ENCODE measurements around the gene CYP2C18.

The CYP2C18 gene

DNA sequence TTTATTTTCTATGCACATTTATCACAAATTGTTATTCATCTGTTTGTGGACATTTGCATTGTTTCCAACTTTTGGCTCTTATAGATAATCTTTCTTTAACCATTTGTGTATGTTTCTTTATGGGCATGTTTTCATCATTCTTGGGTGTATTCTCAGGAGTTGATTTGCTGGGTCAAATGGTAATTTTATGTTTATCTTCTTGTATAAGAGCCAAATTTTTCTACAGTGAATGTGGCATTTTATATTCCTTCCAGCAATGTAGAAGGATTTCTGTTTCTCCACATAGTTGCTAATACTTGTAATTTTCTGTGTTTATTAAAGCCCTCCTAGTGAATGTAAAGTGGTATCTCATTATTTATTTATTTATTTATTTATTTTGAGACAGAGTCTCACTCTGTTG is 100.7 kb downstream of the CYP2C18 start:
- no peak for DNase-seq
- Histone ChIP-seq H3K4me3 (no peak overlapping the region), H3K27me3 (no peaks in the 10 kb centered on the region), H3K27ac (no peak overlapping the region), H3K36me3 (no peaks in the 10 kb centered on the region), H3K4me1 (no peaks in the 10 kb centered on the region), H3K9me3 (no peaks in the 10 kb centered on the region)
- TF ChIP-seq, protein P1, sequence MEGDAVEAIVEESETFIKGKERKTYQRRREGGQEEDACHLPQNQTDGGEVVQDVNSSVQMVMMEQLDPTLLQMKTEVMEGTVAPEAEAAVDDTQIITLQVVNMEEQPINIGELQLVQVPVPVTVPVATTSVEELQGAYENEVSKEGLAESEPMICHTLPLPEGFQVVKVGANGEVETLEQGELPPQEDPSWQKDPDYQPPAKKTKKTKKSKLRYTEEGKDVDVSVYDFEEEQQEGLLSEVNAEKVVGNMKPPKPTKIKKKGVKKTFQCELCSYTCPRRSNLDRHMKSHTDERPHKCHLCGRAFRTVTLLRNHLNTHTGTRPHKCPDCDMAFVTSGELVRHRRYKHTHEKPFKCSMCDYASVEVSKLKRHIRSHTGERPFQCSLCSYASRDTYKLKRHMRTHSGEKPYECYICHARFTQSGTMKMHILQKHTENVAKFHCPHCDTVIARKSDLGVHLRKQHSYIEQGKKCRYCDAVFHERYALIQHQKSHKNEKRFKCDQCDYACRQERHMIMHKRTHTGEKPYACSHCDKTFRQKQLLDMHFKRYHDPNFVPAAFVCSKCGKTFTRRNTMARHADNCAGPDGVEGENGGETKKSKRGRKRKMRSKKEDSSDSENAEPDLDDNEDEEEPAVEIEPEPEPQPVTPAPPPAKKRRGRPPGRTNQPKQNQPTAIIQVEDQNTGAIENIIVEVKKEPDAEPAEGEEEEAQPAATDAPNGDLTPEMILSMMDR (IDR thresholded peaks at IDR 0.05) = no peak
- intact Hi-C loops (cut with DNase I; ENCODE audit: low total_unique reads) = no loop called here

DNA sequence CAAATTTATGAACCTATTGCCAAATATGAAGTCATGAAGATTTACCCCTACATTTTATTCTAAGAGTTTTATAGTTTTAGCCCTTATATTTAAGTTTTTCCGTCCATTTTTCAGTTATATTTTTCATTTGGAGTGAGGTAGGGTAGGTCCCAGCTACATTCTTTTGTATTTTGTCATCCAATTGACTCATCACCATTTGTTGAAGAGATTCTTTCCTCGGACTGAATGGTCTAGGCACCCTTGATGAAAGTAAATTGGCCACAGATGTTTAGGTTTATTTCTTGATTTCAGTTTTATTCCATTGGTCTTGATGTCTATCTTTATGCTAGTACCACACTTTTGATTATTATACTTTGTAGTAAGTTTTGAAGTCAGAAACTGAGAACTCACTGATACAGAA is 101.7 kb downstream of the CYP2C18 start:
- intact Hi-C loops (cut with DNase I; ENCODE audit: low total_unique reads) = no loop called here

More for the DNA sequence above, 101.7 kb downstream of the CYP2C18 start:
- no peaks in the 10 kb centered on the region for H3K4me1 ChIP-seq
- no peaks in the 10 kb centered on the region for H3K27me3 ChIP-seq
- DNase-seq = no peak
- no peak overlapping the region for H3K27ac ChIP-seq
- no peaks in the 10 kb centered on the region for H3K36me3 ChIP-seq
- no peaks in the 10 kb centered on the region for H3K9me3 ChIP-seq
- TF ChIP-seq, protein P1 (IDR thresholded peaks at IDR 0.05) = no peak
- H3K4me3 ChIP-seq = no peak overlapping the region

Data from tibial artery (tissue), 4 donors.